GM12873 (cell line): ENCODE data around the gene GGCX.
A peak's percentile ranks its signal among the peaks of the same experiment; 100 is the strongest.

Experiments
- TF ChIP-seq, protein P1 (sequence below): IDR thresholded peaks from 2 replicates; pipeline ENCODE4 v1.5.1; 2012; ENCODE audit warnings: low read depth, mild to moderate bottlenecking, moderate library complexity, low read length, control low read depth; ENCODE audit not compliant: insufficient read depth; ENCODE audit errors: missing control alignments

Gene GGCX

DNA sequence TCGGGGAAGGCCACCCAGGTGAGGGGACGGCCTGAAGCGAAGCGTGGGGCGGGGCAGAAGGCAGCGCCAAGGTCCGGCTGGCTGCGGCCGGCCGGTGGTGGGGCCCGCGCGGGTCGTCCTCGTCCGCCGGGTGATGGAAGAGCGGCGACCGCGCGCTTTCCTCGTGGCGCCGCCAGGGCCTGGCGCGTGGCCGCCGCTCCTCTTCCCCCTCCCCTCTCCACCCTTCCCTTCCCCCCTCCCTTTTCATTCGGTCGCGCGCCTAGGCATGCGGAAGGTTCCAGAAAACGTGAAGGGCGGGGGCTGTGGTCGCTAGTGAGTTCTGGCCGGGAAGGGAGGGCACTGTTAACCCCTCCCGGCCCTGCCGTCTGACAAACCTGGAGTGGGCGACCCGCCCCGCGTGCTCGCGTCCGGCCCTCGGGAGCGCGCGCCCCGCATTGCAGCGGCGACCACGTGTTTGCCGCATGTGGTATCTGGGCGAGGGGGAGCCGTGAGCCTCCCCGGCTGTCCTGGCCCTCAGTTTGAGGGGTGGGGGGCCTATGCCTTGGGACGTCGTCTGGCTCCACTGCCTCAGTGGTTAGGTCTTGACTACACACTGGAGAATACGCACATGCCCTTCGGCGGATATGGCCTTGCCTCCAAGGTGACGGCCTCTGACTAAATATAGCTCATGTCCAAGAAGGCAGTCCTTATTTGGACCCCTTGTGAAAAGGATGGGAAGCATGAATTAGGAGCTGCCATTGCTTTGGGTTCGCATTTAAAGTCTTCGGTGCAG lies 21.7 kb downstream of the GGCX start:
- TF ChIP-seq, protein P1, sequence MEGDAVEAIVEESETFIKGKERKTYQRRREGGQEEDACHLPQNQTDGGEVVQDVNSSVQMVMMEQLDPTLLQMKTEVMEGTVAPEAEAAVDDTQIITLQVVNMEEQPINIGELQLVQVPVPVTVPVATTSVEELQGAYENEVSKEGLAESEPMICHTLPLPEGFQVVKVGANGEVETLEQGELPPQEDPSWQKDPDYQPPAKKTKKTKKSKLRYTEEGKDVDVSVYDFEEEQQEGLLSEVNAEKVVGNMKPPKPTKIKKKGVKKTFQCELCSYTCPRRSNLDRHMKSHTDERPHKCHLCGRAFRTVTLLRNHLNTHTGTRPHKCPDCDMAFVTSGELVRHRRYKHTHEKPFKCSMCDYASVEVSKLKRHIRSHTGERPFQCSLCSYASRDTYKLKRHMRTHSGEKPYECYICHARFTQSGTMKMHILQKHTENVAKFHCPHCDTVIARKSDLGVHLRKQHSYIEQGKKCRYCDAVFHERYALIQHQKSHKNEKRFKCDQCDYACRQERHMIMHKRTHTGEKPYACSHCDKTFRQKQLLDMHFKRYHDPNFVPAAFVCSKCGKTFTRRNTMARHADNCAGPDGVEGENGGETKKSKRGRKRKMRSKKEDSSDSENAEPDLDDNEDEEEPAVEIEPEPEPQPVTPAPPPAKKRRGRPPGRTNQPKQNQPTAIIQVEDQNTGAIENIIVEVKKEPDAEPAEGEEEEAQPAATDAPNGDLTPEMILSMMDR = no peak

DNA sequence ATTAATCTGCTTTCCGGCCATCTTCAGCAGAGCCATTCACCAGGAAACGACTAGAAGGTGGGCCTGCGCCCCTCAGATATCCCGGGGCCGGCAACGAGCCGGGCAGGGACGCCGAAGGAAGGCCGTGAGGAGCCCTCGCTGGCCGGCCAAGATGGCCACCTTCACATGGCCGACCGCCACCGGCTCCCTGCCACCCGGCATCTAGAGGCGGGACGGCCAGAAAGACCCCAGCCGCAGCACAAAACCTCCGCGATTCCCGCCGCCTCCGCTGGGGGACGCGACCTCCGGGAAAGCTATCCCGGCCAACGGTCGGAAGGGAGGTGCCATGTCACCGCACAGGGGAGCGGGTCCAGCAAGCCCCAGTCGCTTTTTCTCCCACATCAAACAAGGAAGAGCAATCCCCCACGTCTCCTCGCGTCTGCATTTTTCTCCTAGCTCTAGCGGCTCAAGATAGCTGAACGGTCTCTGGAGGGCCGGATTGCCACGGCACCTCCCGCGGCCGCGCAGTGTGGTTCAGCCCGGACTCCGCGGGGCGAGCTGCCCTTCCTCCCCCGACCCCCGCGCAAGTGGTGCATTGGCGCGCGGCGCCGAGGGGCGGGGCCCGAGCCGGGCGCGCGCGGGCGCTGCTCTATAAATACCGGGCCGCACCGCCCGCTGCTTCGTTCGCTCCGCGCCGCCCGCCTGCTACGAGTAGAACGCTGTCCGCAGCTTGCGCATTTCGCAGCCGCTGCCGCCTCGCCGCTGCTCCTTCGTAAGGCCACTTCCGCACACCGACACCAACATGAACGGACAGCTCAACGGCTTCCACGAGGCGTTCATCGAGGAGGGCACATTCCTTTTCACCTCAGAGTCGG lies 22.6 kb downstream of the GGCX start, which contains the start of gene MAT2A:
MAT2A (plus strand) TSS at position 662 of the 854 bp plus-strand sequence; CDS start at position 782, 120 bp downstream.
- TF ChIP-seq, protein P1 = peak; percentile 75

DNA sequence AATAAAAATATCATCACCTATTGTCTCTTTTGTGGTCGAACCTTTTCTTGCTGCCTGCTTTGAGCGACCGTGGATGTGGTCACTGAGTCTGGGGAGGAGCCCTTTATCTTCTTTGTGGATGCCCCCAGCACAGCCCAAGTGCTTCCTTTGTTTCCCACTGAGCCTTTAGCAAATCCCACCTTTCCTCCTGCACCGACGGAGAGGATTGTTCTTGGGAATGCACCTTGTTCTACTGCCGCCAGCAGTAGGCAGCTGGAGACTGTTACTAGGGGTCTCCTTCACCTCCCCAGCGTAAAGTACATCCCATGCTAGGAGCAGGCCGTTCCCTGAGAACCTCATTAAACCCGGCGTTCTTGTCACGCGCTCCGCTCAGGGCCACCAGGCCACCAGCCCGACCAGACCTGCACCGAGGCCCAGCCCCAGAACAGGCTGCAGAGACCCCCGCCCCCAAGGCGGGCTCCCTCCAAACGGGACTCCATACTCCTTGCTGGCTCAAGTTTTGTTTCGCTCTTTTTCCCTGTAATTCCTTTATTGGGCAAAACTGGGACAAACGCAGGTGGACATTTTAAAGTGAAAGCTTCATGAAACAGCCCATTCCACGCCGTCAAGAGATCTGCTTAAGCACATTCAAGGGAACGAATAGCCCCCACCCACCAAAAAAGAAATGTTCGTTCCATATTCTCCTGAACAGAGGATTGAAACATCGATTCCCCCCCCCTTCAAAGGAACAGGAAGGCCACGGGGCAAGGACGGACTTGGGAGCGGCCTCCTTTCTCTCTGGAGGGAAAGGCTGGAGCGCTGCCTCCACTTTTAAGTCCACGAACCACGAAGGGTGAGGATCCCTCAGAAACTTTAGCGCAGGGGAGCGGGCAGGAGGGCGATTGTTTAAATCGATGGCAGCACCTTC lies 23.4 kb downstream of the GGCX start:
- TF ChIP-seq, protein P1 = no peak

DNA sequence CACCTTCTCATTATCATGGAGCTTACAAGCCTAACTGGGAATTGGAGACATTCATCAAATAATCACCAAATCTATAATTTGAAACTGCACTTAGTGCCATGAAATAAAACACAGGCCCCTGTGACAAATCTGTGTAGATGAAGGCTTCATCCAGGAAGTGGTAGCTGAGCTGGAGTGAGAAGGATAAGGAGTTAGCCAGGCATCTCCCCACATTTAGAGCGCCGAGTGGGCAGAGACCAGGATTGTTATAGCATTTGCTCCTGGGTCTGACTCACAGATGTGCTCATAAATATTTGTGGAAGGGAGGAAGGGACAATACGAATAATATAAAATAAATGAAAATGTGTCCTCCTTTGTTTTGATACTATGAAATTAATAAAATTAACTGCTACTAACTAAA lies 24.8 kb downstream of the GGCX start:
- TF ChIP-seq, protein P1 = no peak

DNA sequence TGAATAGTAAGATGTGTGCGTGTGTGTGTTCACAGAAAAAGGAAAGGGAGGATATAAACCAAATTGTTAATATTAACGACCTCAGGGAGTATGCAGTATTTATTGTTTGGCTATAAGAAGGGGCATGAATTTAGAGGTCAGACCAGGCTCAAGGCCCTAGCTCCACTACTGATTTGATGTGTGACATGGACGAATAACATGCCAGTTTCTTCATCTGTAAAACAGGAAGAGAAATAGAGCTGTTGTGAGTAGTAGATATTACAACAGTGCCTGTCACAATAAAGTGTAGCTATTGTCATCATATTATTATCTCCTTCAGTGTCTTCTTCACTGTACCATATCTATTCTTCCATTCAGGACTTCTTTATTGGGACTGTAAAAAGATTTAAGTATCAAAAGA lies 26.4 kb downstream of the GGCX start:
- TF ChIP-seq, protein P1 = no peak

DNA sequence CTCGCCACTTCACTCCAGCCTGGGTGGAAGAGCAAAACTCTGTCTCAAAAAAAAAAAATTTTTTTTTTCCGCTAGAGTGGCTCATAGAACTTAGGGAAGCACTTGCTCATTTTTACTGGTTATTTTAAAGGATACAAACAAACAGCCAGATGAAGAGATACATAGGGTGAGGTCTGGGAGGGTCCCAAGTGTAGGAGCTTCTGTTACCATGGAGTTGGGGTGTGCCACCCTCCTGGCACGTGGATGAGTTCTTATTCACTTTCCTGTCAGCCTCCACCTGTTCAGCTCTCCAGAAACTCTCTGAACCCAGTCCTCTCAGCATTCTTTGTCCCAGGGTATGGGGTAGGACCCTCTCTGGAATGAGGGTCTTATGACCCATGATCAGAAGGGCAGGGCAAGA lies 27.2 kb downstream of the GGCX start:
- TF ChIP-seq, protein P1 = no peak
